ENCODE measurements around the gene EML2. TPM values are rescaled to one million over a fixed set of nuclear protein-coding genes. Genes with fewer than 3 reads are reported as not detected.
A peak's percentile ranks its signal among the peaks of the same experiment; 100 is the strongest.

The EML2 gene
- total and polyA plus RNA-seq, 5 experiments from 2014 or later: 8.8 to 56.8 (median 17.8) TPM

DNA sequence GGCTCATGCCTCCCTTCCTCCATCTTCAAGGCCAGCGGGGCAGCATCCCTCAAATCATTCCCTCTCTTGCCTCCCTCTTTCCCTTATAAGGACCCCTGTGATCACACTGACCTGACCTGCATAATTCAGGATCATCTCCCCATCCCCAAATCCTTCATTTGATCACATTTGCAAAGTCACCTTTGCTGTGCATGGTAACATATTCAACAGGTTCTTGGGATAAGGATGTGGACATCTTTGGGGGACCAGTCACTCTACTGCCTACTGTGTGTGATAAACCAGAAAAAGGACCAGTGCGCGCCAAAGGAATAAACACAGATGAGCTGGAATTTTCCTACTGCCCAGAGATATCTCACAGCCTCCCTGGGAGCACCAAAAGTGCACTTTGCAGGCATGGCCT is 62.5 kb downstream of the EML2 start:
- peak overlapping the region in 1 of 10 donors; percentile 48 for H3K27ac Mint-ChIP-seq
- H3K9me3 Mint-ChIP-seq: no peaks in the 10 kb centered on the region

DNA sequence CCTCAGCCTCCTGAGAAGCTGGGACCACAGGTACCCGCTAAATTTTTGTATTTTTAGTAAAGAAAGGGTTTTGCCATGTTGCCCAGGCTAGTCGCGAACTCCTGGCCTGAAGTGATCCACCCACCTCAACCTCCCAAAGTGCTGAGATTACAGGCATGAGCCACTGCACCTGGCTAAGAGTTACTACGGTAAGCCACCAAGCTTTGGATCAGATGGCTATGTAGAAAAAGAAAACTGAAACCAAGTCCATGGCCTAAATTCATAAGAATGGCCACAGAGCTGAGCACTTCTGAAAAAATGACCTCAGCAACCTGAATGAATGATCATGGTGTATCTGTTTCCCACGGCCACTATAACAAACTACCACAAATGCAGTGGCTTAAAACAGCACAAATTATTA is 64.0 kb downstream of the EML2 start:
- POLR2A ChIA-PET: no interaction called here

More for the DNA sequence above, 62.5 kb downstream of the EML2 start:
- H3K4me3 Mint-ChIP-seq: no peak overlapping the region
- peaks cover 8 to 29% (median 13%) of the 10 kb centered on the region in 4 donors for H3K4me1 Mint-ChIP-seq
- POLR2A ChIA-PET: no interaction called here
- DNase-seq (no peak), ATAC-seq (no peak)
- peaks cover 0 to 4% (median 0%) of the 10 kb centered on the region in 3 donors for H3K36me3 Mint-ChIP-seq
- H3K27me3 Mint-ChIP-seq: no peaks in the 10 kb centered on the region

DNA sequence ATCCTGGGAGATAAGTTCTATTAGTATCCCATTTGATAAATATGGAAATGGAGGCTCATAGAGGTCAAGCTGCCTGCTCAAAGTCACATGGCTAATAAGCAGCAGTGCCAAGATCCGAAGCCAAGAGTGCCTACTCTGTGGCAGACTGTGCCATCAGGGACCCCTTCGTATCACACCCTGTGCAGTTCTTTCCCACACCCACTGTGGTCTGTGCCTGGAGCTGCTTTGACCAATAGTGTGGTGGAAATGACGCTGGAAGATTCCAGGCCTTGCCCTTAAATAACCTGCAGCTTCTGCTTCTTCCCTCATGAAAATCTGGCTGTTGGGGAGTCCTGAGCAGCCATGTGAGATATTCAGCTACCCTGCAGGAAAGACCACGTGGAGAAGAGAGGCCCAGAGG is 64.7 kb downstream of the EML2 start:
- Mint-ChIP-seq H3K27ac (no peak overlapping the region), H3K27me3 (no peaks in the 10 kb centered on the region), H3K36me3 (peaks cover 0 to 6% (median 0%) of the 10 kb centered on the region in 3 donors), H3K4me3 (no peak overlapping the region), H3K9me3 (no peaks in the 10 kb centered on the region), H3K4me1 (peaks cover 9 to 34% (median 19%) of the 10 kb centered on the region in 4 donors)
- DNase-seq (no peak), ATAC-seq (no peak)
- POLR2A ChIA-PET: interaction anchor here (0.7 kb wide), 1 partner anchor 12 kb away, joined by 4 read pairs; no protein-coding TSS in a partner anchor

More for the DNA sequence above, 64.0 kb downstream of the EML2 start:
- Mint-ChIP-seq H3K36me3 (peaks cover 0 to 6% (median 0%) of the 10 kb centered on the region in 3 donors), H3K27ac (peak overlapping the region in 1 of 10 donors; percentile 17), H3K4me3 (no peak overlapping the region), H3K9me3 (no peaks in the 10 kb centered on the region), H3K27me3 (no peaks in the 10 kb centered on the region), H3K4me1 (peaks cover 3 to 27% (median 13%) of the 10 kb centered on the region in 4 donors)
- no peak for ATAC-seq
- no peak for DNase-seq

DNA sequence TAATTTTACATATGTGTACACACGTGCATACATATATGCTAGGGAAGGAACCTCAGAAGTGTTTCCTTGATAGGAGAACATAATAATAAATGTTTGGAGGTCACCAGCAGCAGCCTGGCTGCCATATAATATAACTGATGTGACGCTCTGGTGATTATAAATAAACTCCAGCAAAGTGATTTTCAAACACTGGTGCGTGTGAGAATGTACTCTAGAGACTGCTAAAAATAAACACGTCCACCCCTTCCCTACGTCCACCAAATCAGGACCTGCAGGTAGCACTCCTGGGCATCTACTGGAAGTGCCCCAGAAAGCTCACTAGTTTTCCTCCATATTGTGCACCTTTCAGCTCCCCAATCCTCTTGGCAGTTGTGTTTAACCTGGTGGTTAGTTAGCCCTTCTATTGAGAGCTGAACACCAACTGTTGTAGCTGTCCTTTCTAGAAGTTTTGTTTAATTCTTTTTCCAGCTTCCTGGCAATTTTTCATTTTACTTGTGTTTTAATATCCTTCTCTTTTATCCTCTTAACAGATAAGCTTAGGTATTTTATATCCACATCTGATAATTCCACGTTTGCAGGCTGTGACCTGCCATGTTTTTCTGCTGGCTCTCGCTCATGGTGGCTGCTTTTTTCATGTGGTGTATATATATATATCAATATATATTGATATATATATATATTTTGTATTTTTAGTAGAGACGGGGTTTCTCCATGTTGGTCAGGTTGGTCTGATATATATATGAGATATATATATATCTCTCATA is 67.6 kb downstream of the EML2 start:
- Mint-ChIP-seq H3K4me3 (no peak overlapping the region), H3K27ac (peak overlapping the region in 3 of 10 donors; percentile 31 to 60 (median 44)), H3K36me3 (peaks cover 0 to 3% (median 0%) of the 10 kb centered on the region in 3 donors), H3K9me3 (no peaks in the 10 kb centered on the region), H3K27me3 (no peaks in the 10 kb centered on the region), H3K4me1 (peaks cover 9 to 31% (median 14%) of the 10 kb centered on the region in 4 donors)
- ATAC-seq (no peak), DNase-seq (no peak)
- POLR2A ChIA-PET: no interaction called here

DNA sequence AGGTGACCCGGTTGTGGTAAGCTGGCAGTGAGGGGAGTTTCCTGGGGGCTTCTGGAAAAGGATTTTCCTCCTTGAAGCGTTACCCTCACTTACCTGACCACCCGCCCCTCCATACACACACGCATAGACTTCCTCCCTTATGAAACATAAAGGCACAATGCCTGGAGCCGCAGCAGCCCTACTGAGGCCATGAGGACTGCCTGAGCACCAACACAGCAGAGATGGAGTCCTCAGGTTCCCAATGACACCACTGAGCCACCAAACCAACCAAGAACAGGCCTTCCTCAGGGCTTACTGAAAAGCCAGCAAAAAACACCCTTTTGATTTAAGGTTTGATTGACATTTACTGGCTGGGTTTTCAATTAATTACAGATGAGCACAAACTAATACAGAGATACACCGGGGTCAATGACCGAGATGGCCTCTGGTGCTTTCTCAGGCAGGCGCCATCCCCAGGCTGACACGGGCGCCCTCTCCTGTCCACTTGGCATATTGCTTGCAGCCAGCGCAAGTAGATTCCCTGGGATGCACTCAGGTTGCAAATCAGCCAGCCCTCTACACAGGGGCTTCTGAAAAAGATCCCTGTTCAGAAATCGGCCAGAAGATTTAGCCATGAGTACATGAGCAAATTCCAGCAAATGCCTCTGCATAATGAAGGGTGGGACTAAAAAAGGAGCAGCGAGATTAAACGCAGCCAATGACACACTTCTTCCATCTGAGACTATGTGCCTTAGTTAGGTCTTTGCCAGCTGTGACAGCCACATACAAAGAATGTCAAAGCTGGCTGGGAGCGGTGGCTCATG is 69.4 kb downstream of the EML2 start:
- Mint-ChIP-seq H3K36me3 (peaks cover 0 to 3% (median 0%) of the 10 kb centered on the region in 3 donors), H3K9me3 (no peaks in the 10 kb centered on the region), H3K4me1 (peaks cover 10 to 34% (median 13%) of the 10 kb centered on the region in 4 donors), H3K27ac (peak overlapping the region in 5 of 10 donors; percentile 19 to 60 (median 24)), H3K4me3 (no peak overlapping the region), H3K27me3 (no peaks in the 10 kb centered on the region)
- POLR2A ChIA-PET: no interaction called here
- ATAC-seq: peak; percentile 68
- peak; percentile 29 to 71 (median 53) for DNase-seq

DNA sequence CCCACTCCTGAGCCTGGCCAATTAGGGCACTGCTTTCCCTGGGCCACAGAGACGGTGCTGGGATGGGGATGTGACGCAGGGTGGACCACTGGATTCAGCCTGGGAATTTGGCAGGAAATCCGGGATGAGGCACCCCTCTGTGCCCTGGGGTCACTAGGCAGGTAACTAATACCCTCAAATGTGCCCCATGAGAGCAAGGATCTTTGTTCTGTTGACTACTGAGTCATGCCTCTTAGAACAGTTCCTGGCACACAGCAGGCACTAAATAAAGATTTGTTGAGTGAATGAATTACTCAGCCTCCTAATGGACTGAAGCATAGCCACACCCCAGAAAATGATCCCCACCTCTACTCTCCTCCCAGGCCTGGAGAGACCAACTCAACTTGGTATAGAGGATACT is 70.5 kb downstream of the EML2 start:
- Mint-ChIP-seq H3K9me3 (no peaks in the 10 kb centered on the region), H3K36me3 (peaks cover 0 to 3% (median 0%) of the 10 kb centered on the region in 3 donors), H3K27me3 (no peaks in the 10 kb centered on the region), H3K4me3 (no peak overlapping the region), H3K27ac (peak overlapping the region in 2 of 10 donors; percentile 33 to 72), H3K4me1 (peaks cover 17 to 40% (median 21%) of the 10 kb centered on the region in 4 donors)
- ATAC-seq: no peak
- no peak for DNase-seq
- POLR2A ChIA-PET: no interaction called here

DNA sequence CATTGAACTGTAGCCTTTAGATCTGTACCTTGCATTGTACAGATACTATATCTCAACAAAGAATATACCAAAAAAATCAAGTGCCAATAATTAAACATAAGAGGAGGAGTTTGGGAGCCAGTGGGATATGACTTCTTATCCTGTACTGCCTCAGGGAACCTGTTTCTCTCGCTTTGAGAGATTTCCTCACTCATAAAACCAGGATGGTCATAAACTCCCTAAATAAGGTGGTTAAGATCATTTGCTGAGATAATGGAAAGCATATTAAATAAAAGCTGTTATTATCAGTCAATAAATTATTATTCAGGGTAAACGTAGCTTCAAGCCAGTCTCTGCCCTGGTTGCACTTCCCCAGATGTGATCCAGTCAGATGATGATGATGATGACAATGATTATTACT is 71.6 kb downstream of the EML2 start:
- no peaks in the 10 kb centered on the region for H3K27me3 Mint-ChIP-seq
- H3K4me3 Mint-ChIP-seq: no peak overlapping the region
- DNase-seq: no peak
- no peak overlapping the region for H3K27ac Mint-ChIP-seq
- H3K4me1 Mint-ChIP-seq: peaks cover 13 to 48% (median 32%) of the 10 kb centered on the region in 4 donors
- H3K9me3 Mint-ChIP-seq: no peaks in the 10 kb centered on the region
- no peak for ATAC-seq
- peaks cover 0 to 3% (median 0%) of the 10 kb centered on the region in 3 donors for H3K36me3 Mint-ChIP-seq
- POLR2A ChIA-PET: interaction anchor here (1.2 kb wide), 1 partner anchor 40 kb away, joined by 3 read pairs; no protein-coding TSS in a partner anchor

DNA sequence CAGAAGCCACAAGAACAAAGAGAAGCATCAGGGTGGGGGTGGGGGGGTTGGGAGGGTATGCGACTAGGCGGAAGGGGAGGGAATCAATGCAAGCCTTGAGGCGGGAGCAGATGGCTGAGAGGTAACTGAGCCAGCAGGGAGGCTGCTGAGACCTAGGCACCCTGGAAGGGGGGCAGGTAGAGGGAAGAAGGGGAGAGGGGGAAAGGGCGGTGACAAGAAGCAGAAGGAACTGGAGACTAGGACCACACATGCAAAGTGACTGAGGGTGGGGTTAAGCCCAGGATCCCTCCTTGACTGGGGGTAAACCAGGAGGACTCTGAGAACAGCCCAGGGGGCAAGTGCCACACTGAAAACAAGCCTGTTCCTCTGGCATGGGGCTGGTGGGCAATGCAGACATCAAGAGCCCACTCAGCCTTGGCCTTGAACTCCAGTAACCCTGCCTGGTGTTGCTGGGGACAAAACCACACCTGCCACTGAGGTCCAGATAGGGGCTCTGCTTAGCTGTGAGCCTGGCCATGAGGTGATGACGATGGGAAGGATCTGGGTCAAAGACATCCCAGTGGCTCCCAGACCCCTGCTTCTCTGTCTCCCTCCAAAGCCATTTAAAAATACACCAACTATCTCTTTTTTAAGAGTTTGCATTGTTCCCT is 74.9 kb downstream of the EML2 start:
- ATAC-seq: peak in 1 of 2 donors; percentile 47
- Mint-ChIP-seq H3K36me3 (peaks cover 0 to 2% (median 2%) of the 10 kb centered on the region in 3 donors), H3K9me3 (no peaks in the 10 kb centered on the region), H3K4me3 (peak overlapping the region; percentile 15 to 86 (median 70)), H3K27ac (peak overlapping the region; percentile 72 to 97 (median 94)), H3K4me1 (peaks cover 17 to 65% (median 46%) of the 10 kb centered on the region in 4 donors), H3K27me3 (no peaks in the 10 kb centered on the region)
- peak in 1 of 10 donors; percentile 10 for DNase-seq
- POLR2A ChIA-PET: interaction anchor here (1.1 to 1.3 kb wide), 2 partner anchors 20 to 64 kb away, joined by 4 to 6 read pairs; partner anchors contain the start of gene OPA3

DNA sequence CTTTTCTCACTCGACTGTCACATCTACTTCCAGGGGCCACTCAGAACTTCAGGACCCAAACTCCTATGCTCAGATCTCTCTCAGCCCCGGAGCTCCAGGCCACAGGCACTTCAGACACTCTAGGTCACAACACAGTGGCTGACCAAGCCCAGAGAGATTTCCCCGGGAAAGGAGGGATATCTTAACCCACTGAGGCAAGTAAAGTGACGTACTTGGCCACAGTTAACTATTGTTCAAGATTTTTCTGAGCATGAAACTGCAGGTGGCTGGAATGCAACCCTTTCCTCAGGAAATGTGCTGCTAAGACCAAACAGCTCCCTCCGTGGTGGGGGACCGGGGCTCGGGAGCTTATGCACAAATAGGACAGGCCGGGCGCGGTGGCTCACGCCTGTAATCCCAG is 78.5 kb downstream of the EML2 start:
- POLR2A ChIA-PET: no interaction called here
- Mint-ChIP-seq H3K36me3 (peaks cover 0 to 2% (median 2%) of the 10 kb centered on the region in 3 donors), H3K4me3 (peak overlapping the region in 2 of 10 donors; percentile 66 to 78), H3K9me3 (no peaks in the 10 kb centered on the region), H3K27me3 (no peaks in the 10 kb centered on the region), H3K27ac (peak overlapping the region in 8 of 10 donors; percentile 20 to 96 (median 70)), H3K4me1 (peaks cover 23 to 71% (median 62%) of the 10 kb centered on the region in 4 donors)
- DNase-seq (no peak), ATAC-seq (no peak)

DNA sequence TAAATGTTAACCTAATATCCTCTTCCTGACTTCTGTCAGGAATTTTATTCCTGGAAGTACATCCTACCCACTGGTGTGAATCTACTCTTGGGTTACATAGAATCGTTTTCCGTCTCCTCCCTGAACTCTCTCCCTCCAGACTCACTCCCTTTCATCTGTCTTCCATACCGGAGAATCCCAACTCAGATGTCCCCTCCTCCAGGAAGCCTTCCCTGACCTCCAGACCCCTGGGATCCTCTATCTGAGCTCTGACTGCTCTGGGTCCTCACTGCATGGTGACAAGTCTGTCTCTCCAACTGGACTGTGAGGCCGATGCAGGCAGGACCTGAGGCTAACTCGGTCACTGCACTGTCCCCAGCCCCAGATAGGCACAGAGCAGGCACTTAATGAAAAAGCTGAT is 79.2 kb downstream of the EML2 start:
- H3K4me3 Mint-ChIP-seq: peak overlapping the region in 4 of 10 donors; percentile 14 to 36 (median 22)
- peak overlapping the region in 7 of 10 donors; percentile 57 to 92 (median 73) for H3K27ac Mint-ChIP-seq
- no peaks in the 10 kb centered on the region for H3K27me3 Mint-ChIP-seq
- POLR2A ChIA-PET: interaction anchor here (0.6 kb wide), 1 partner anchor 21 kb away, joined by 3 read pairs; no protein-coding TSS in a partner anchor
- peaks cover 23 to 66% (median 61%) of the 10 kb centered on the region in 4 donors for H3K4me1 Mint-ChIP-seq
- H3K9me3 Mint-ChIP-seq: no peaks in the 10 kb centered on the region
- peaks cover 0 to 2% (median 2%) of the 10 kb centered on the region in 3 donors for H3K36me3 Mint-ChIP-seq
- no peak for DNase-seq
- ATAC-seq: no peak
